ENCODE data around the gene CERK.
"Not testable (repeated sequence)": the region's sequence is repeated elsewhere in the genome, so short reads cannot be mapped to it uniquely, and the experiment has no call there.

Gene CERK

GRCh38 chr22:46637711-46638600 lies 100.1 kb downstream of the CERK start:
- Histone ChIP-seq H3K36me3 (ENCODE audit: insufficient read depth) (no peaks in the 10 kb centered on the region), H3K9ac (no peak overlapping the region), H3K79me2 (ENCODE audit: insufficient read depth, low read depth) (no peaks in the 10 kb centered on the region), H3K4me2 (no peak overlapping the region), H3K4me1 (ENCODE audit: low read depth, poor library complexity, severe bottlenecking) (no peaks in the 10 kb centered on the region), H3K4me3 (IDR thresholded peaks at IDR 0.05; ENCODE audit: insufficient read depth, low read depth, low read length) (no peak overlapping the region), H4K20me1 (ENCODE audit: insufficient read depth) (no peaks in the 10 kb centered on the region), H3K27ac (no peak overlapping the region), H2AFZ (ENCODE audit: low read depth) (no peak overlapping the region), H3K27me3 (ENCODE audit: insufficient read depth, low read depth) (no peaks in the 10 kb centered on the region)
- no peak for TF ChIP-seq CTCF (conservative IDR thresholded peaks at IDR 0.05; ENCODE audit: low read depth, low read length)

GRCh38 chr22:46636221-46637002 lies 101.6 kb downstream of the CERK start:
- Histone ChIP-seq H4K20me1 (ENCODE audit: insufficient read depth) (no peaks in the 10 kb centered on the region), H3K4me2 (no peak overlapping the region), H3K79me2 (ENCODE audit: insufficient read depth, low read depth) (no peaks in the 10 kb centered on the region), H3K9ac (no peak overlapping the region), H2AFZ (ENCODE audit: low read depth) (no peak overlapping the region), H3K27me3 (ENCODE audit: insufficient read depth, low read depth) (no peaks in the 10 kb centered on the region), H3K27ac (no peak overlapping the region), H3K4me3 (IDR thresholded peaks at IDR 0.05; ENCODE audit: insufficient read depth, low read depth, low read length) (no peak overlapping the region), H3K4me1 (ENCODE audit: low read depth, poor library complexity, severe bottlenecking) (no peaks in the 10 kb centered on the region), H3K36me3 (ENCODE audit: insufficient read depth) (no peaks in the 10 kb centered on the region)
- TF ChIP-seq CTCF (conservative IDR thresholded peaks at IDR 0.05; ENCODE audit: low read depth, low read length): no peak

GRCh38 chr22:46635756-46636155 lies 102.3 kb downstream of the CERK start:
- Histone ChIP-seq H3K36me3 (ENCODE audit: insufficient read depth) (no peaks in the 10 kb centered on the region), H3K4me2 (no peak overlapping the region), H3K27me3 (ENCODE audit: insufficient read depth, low read depth) (no peaks in the 10 kb centered on the region), H3K79me2 (ENCODE audit: insufficient read depth, low read depth) (no peaks in the 10 kb centered on the region), H3K4me1 (ENCODE audit: low read depth, poor library complexity, severe bottlenecking) (no peaks in the 10 kb centered on the region), H3K27ac (no peak overlapping the region), H2AFZ (ENCODE audit: low read depth) (no peak overlapping the region), H3K9ac (no peak overlapping the region), H3K4me3 (IDR thresholded peaks at IDR 0.05; ENCODE audit: insufficient read depth, low read depth, low read length) (no peak overlapping the region), H4K20me1 (ENCODE audit: insufficient read depth) (no peaks in the 10 kb centered on the region)
- TF ChIP-seq CTCF (conservative IDR thresholded peaks at IDR 0.05; ENCODE audit: low read depth, low read length): no peak

- H4K20me1 ChIP-seq (ENCODE audit: insufficient read depth); H3K4me2 ChIP-seq; H2AFZ ChIP-seq (ENCODE audit: low read depth); H3K27ac ChIP-seq; H3K4me1 ChIP-seq (ENCODE audit: low read depth, poor library complexity, severe bottlenecking); H3K9ac ChIP-seq; H3K79me2 ChIP-seq (ENCODE audit: insufficient read depth, low read depth); H3K27me3 ChIP-seq (ENCODE audit: insufficient read depth, low read depth); H3K36me3 ChIP-seq (ENCODE audit: insufficient read depth); H3K4me3 ChIP-seq (IDR thresholded peaks at IDR 0.05; ENCODE audit: insufficient read depth, low read depth, low read length): not testable (repeated sequence)
Measured at GRCh38 chr22:46634973-46635685, 102.9 kb downstream of the CERK start.
